Measurements from ENCODE around the gene TLR1.
"Not testable (repeated sequence)": the region's sequence is repeated elsewhere in the genome, so short reads cannot be mapped to it uniquely, and the experiment has no call there.

The TLR1 gene

DNA sequence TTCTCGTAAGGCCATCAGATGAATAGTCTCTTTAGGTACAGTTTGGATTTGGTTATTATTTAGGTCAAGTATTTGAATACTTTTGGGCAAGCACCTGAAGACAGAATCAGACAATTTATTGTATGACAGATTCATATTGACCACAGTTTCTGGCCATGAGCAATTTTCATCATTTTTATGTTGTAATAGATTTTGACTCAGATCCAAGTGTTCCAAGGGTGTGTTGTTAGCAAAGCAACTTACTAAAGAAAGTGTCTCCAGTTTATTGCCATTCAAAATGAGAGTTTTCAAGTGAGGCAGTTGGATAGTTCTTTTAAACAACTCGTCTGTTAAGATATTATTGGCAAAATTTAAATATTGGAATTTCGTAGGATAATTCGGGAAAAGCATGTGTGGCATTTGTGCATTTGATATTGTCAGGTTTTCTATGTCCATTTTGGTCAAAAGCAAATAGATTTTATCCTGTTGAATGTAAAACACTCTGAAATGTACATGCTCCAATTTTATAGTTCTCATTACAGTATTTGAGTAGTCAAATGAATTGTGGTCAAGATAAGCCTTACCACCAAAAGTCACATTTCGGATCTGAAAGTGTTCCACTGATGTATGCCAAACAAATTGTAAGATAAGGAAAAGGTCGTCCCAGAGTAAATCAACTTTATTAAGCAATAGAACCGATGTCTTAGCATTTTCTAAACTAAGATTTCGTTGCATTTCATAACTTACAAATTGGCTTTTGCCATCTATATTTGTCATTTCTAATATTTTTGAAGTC lies 30.2 kb downstream of the TLR1 start:
- no peak for DNase-seq

DNA sequence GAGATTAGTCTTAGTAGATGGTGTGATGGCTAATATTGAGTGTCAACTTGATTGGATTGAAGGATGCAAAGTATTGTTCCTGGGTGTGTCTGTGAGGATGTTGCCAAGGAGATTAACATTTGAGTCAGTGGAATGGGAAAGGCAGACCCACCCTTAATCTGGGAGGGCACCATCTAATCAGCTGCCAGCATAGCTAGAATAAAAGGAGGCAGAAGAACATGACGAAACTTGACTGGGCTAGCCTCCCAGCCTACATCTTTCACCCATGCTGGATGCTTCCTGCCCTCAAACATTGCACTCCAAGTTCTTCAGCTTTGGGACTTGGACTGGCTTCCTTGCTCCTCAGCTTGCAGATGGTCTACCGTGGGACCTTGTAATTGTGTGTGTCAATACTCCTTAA lies 34.3 kb downstream of the TLR1 start:
- not testable (repeated sequence) for DNase-seq

DNA sequence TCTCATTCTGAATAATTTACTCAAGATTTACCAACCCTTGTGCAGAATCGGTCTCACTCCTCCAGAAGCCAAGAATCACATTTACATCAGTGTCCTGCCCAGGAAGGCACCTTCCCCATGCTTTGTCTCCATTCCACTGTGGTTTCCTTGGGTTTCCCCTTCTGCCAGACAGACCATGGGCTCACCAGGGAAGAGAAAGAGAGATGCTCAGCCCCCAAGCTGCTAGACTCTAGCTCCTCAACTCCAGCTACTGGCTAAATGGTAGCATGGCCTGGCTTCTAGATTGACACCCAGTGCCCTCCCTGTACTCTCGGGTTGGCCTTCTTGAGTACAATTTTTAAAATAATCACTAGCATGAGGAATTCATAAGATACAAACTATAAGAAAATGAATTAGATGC lies 34.7 kb downstream of the TLR1 start:
- no peak for DNase-seq

DNA sequence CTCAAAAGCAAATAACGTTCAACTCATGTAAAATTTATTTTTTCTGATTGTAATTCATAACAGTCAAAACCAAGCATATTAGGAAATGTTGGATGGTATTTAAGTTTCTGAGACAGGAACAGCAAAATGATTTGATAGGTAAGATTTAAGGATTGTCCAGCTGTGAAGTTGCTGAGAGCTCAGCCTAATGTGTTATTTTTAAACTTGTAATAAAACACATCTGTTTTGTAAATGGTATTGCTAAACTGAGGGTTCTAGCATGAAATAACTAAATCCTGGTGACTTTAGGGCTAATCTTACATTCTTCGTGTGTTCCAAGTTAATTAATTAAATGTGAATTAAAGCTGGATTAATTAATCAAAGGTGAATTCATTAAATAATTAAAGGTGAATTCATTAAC lies 35.1 kb downstream of the TLR1 start:
- no peak for DNase-seq

DNA sequence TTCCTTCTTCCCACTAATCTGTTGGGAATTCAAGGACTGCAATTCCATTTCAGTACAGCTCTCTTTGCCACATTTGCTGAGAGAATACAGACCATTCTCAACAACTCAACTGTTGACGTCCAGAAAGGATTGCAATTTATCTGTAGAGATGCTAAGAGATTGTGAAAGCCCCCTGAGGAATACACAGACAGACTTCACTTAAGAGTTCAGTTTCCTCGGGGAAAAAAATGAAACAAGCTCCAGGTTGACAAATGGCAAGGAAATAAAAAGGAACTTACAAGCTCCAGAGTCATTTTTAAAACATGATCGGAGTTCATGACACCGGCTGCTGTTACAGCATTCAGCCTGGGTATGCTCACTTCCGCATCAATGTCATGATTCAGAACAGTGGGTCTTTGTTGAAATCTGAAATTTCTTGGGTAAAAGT lies 35.6 kb downstream of the TLR1 start:
- DNase-seq = no peak

DNA sequence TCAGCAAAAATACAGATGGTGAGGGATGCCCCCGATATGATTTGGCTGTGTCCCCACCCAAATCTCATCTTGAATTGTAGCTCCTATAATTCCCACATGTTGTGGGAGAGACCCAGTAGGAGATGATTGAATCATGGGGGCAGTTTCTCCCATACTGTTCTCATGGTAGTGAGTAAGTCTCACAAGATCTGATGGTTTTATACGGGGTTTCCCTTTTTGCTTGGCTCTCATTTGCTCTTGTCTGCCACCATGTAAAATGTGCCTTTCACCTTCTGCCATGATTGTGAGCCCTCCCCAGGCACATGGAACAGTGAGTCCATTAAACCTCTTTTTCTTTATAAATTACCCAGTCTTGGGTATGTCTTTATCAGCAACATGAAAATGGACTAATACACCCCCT lies 37.7 kb downstream of the TLR1 start:
- not testable (repeated sequence) for DNase-seq

DNA sequence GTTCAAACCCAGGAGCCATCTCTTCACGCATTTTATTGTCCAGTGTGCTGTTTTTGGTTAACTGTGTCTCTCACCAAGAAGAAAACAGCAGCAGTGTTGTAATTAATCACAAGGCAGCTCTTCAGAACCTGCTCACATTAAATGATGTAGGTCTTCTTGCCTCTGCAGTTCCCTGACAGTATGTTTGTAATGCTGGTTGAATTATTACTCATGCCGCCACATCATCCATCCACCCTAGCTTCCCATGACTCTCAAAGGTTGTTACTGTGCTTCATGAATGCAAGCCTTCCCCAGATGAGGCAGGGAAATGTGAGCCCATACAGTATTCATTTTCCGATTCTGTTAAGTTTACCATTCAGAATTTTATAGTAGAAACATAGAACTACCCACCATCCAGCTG lies 39.2 kb downstream of the TLR1 start:
- no peak for DNase-seq

DNA sequence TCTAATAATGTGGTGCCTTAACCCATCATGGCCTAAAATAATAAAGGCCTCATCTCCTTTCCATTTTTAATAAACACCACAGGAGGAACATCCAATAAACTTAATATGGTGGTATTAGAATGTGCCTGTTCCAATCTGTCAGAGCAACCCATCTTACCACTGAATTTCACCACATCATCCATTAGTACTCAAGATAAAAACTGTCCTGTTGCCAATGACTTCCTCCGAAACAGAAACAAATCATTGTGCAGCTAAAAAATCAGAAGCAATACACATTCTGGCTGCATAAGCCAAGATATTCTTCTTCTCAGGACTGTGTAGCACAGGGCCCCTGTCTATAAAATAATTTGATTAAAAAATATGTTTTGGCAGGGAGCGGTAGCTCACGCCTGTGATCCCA lies 40.3 kb downstream of the TLR1 start:
- DNase-seq = no peak

DNA sequence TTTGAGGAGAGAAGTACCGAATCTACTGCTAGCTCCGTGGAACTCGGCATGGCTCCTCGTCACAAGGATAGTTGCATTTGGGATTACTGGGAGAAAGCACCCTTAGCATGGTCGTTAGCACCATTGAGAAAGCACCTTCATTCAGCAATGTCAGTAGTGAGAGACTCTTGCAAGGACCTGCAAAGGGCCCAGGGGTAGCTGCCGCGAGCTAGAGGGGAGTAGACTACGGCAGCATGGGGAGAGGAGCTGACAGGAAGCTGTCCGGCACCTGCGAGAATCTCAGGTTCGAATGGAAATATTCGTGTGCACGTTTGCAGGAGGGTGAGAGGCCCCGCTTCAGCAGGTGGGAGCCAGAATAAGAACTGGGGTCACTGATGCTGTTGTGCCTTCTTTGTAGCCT lies 42.0 kb downstream of the TLR1 start:
- DNase-seq = no peak

DNA sequence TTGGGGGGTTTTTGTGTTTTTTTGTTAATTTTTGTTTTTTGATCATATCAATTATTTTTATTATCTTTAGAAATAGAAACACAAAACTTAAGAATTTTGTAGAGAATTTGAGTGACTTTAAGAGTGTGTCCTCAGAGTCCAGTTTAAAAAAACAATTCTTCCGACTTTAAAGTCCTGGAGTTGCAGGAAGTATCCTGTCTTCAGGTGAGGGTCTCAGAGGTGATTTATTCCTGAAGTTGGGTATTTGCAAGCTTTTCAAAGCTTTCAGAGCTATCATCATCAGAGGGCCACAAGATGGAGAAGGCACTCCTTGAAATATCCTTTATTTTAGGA lies 44.8 kb downstream of the TLR1 start:
- DNase-seq = no peak

DNA sequence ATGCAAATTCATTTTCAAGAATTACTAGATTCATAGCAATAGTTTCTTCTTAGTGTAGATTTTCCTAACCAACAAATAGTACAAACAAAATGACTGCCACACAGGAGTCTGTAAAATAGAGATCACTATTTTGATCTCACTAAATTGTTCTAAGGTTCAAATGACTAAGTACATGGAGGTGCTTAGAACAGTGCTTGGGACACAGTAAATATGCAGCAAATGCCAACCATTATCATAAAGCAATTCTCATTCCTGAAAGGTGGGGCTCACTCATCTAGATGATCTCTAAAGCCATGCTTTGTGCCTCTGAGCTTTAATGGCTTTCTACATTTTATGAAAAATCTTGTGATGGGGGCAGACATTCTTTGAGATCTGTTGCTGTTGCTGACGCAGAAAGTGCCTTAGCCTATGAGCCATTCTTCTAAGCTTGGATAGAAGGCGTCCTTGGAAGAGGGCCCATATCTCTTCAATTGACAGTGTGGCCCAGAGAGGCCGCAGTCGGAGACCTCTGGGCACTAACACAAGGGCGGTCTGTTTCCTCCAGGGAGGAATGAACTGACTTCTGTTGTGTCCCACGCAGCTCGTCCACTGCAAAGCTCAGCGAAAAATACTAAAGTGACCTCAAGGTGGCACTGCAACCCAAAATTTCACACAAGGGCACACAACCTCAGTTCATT lies 45.3 kb downstream of the TLR1 start:
- DNase-seq = peak; percentile 8

DNA sequence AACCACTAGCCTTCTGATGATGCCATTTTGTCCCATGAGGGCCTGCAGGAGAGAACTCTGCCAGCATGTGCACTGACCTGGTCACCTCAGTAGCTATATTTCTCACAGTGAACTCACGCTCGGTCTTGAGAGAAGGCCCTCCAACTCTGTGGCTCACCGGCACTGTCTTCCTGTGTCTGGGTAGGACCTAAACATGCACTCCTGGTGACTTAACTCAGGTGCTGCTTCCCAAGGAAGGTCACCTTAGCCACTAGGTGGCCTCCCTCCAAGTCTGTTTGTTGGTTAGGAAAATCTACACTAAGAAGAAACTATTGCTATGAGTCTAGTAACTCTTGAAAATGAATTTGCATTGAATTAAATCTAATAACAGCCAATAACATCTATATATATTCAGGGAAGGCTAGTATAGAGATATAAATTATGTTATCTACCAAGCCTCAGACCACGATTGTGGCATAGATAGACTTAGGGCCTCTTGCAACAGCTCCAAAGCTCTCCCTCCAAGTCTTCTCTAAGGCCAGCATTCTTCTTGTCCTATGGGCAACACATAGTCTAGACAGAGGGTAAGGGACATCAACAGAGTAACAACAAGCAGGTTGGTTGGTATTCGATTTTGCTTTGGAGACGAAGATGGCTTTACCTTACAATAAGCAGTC lies 46.5 kb downstream of the TLR1 start:
- DNase-seq = peak; percentile 7

DNA sequence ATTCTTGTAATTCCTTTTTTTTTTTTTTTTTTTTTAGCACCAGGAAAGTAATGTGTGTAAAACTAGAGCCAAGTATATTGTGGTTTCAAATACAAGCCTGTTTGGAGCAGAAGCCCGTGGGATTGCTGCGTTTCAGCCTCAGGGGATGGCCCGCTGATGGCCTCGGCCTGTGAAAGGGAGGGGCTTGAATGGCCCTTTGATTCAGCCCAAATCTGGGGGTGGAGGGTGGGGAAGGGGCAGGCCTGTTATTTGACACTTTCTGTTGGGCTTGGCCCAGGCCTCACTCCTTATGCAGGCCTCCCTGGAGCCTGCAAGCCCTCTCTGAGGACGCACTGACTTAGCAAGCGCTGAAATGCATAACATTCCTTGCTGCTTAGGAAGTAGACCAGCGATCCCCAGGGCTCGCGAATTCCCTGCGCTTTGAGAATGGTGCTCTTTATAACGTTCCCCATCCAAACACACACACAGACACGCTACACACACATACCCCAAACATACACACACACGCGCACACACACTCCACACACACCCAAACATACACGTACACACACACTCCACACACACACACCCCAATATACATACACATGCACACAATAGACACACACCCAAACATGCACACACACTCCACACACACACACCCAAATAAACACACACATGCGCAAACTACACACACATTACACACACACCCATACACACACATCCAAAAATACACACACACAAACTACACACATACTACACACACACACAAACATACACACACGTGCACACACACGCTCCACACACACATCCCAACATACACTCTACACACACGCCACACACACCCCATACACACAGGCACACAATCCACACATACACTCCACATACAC lies 51.4 kb downstream of the TLR1 start:
- peak; percentile 56 for DNase-seq

DNA sequence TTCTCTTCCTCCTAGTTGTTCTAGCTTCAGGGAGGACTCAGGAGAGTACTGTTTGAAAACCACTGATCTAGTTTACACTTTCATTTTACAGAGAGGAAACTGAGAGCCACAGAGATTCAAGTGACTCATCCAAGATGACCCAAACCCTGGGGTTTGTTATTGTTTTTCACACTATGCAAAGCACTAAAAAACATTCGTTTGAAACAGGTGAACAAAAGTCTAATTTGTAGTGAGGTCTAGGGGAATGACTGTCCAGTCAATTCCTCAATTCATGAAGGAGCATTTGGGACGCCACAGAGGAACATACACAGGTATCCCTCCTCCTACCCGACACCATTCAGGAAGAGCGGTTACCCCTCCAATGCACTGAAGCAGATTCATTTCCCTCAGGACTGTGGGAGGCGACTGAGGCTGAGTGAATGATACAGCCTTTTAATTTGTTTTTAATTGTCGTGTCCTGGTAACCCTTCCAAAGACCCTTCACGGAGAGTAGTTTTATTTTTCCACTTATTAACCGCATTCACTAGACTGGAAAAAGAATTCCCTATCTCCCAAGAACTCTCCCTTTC lies 52.1 kb downstream of the TLR1 start:
- no peak for DNase-seq

DNA sequence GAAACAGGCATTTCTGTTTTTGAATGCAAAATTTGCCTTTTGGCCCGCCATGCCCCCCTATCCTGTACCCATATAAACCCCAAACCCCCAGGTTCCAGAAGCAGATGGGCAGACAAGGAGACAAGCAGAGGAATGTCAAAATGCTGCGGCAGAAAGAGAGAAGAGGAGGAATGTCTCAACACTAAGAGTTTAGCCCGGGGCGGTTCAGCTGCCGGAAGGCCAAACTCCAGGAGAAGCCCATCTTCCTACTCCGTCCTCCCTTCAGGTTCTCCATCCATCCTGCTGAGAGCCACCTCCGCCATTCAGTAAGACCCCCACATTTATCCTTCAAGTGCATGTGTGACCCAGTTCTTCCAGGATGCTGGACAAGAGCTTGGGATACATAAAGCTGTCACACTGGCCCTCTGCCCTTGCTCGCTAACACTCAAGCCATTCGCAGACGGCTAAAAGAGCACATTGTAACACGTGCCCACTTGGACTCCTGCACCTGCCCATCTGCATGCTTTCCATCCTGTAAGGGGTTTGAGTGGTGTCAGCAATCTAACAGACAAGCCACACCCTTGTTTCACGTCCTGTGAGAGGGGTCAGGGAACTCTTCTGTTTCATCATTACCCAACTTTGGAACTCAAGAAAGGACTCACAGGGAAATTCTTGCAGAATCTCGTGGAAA lies 53.1 kb downstream of the TLR1 start:
- no peak for DNase-seq

DNA sequence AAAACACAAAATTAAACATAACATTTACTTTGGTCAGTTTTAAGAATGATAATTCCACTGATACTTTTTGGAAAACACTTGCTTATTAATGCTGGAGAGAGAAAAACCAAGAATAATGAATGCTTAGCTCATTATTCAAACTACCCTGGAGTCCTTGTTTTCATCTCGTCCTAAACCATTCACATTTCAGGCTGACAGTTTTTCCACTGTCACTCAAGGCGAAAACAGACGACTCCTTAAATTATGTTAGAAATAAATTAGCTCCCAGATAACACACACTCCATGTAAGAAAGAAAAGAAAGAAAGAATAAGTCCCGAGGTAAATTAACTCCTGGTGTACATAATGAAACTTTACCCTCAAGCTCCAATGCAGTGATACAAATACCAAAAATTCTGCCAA lies 55.3 kb downstream of the TLR1 start:
- no peak for DNase-seq

DNA sequence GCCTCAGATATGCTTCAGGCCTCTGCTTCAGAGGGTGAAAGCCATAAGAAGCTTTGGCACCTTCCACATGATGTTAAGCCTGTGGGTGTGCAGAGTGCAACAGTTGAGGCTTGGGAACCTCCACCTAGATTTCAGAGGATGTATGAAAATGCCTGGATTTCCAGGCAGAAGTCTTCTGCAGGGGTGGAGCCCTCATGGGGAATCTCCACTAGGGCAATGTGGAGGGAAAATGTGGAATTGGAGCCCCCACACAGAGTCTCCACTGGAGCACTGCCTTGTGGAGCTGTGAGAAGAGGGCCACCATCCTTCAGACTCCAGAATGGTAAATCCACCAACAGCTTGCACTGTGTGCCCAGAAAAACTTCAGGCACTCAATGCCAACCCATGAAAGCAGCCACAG lies 57.0 kb downstream of the TLR1 start:
- DNase-seq = no peak

All from NCI-H69 (cell line).